22Rv1 (cell line): ENCODE results near the gene PKLR.

ENCODE experiments used
- ZFX ChIP-seq: fragments of 450-650 bp; IDR thresholded peaks from 2 replicates; pipeline ENCODE4 v1.6.1; 2017; ENCODE audit warnings: antibody characterized with exemption, borderline replicate concordance
- TF ChIP-seq, protein P1 (sequence below): fragments of 450-650 bp; IDR thresholded peaks from 2 replicates; pipeline ENCODE4 v1.5.1; 2017; ENCODE audit warnings: mild to moderate bottlenecking

DNA sequence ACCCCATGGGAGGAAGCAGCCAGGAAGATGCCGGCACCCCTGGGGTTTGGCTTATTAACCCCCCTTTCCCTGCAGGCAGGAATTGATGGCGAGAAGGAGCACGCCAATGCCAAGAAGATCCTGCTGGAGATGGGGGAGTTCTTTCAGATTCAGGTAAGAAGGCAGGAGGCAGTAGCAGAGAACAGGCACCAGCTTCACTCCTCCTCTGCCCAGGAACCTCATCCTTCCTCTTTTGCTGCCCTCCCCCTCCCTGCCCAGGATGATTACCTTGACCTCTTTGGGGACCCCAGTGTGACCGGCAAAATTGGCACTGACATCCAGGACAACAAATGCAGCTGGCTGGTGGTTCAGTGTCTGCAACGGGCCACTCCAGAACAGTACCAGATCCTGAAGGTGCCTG, 18.3 kb upstream of the PKLR start:
- TF ChIP-seq, protein P1, sequence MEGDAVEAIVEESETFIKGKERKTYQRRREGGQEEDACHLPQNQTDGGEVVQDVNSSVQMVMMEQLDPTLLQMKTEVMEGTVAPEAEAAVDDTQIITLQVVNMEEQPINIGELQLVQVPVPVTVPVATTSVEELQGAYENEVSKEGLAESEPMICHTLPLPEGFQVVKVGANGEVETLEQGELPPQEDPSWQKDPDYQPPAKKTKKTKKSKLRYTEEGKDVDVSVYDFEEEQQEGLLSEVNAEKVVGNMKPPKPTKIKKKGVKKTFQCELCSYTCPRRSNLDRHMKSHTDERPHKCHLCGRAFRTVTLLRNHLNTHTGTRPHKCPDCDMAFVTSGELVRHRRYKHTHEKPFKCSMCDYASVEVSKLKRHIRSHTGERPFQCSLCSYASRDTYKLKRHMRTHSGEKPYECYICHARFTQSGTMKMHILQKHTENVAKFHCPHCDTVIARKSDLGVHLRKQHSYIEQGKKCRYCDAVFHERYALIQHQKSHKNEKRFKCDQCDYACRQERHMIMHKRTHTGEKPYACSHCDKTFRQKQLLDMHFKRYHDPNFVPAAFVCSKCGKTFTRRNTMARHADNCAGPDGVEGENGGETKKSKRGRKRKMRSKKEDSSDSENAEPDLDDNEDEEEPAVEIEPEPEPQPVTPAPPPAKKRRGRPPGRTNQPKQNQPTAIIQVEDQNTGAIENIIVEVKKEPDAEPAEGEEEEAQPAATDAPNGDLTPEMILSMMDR = no peak
- no peak for TF ChIP-seq ZFX
